ENCODE data around the gene TBCK.

TBCK gene

DNA sequence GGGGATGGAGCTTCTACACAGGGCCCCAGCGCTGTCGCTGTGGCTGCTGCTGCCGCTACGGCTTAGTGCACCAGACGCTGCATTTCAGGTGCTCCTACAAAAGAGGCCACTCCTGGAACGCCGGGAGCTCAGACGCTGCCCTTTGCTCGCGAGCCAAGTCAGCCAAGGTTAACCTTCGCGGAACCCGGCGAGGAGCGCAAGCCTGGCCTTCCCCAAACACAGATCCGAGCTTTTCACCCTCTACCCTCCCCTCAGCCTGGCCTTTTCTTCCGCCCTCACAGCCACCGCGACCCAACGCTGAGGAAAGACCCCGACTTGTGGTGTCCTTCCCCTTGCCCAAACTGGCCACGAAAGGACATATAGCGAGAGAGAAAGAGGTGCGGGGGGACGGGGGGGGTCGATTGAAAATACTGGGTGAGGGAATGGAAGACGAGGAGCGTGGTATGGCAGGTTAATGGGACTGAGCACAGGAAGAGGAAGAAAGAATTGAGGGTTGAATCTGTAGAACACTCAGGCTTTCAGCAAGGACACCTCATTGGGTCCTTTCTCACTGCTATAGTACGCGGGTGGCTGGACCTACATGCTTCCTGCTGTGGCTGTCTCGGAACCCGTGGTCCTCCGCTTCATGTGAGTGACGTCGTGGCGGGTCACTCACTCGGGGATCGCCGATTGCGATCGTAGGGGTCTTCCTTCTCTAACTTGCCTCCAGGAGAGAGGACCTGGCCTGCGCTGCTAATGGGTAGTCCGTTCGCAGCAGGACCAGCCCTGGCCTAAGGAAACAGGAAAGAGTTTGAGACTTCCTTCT lies at the start of gene TBCK, which contains the start of gene AIMP1:
TBCK (minus strand) TSS at position 242 of the 805 bp plus-strand sequence. CDS start 7,249 bp downstream, outside the sequence.
AIMP1 (plus strand) TSS at position 583 of the 805 bp plus-strand sequence. CDS start 8,460 bp downstream, outside the sequence.
- TF ChIP-seq CTCF (conservative IDR thresholded peaks at IDR 0.05) = no peak
- H3K27ac ChIP-seq = peak within 1 kb of the TSS; percentile 97

DNA sequence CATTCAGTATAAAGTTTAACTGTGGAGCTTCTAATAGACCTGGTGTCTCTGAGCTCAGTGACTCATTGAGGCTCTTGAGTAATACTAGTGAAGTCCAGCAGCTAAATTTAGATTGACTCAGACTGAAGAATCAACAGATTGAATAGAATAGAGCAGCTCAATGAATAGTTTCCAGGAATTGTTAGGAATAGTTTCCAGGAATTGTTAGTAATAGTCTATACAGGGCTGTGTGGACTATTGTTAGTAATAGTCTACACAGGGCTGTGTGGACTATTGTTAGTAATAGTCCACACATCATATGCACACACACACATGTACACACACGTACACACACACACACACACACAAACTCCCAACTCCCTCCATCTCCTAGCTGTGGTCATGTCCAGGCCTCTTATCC lies 49.6 kb upstream of the TBCK start:
- H3K27ac ChIP-seq = no peak overlapping the region
- TF ChIP-seq CTCF (conservative IDR thresholded peaks at IDR 0.05) = no peak

GRCh38 chr4:106364282-106364681 lies 48.3 kb upstream of the TBCK start:
- no peak for TF ChIP-seq CTCF (conservative IDR thresholded peaks at IDR 0.05)
- no peak overlapping the region for H3K27ac ChIP-seq

- H3K27ac ChIP-seq = no peak overlapping the region
- TF ChIP-seq CTCF (conservative IDR thresholded peaks at IDR 0.05) = no peak
These were observed 46.2 kb upstream of the TBCK start for GRCh38 chr4:106362086-106362825.

- TF ChIP-seq CTCF (conservative IDR thresholded peaks at IDR 0.05) = no peak
- H3K27ac ChIP-seq = no peak overlapping the region
These were observed 42.9 kb upstream of the TBCK start for GRCh38 chr4:106358899-106359298.

- no peak for TF ChIP-seq CTCF (conservative IDR thresholded peaks at IDR 0.05)
- H3K27ac ChIP-seq = no peak overlapping the region
These were observed 39.2 kb upstream of the TBCK start for GRCh38 chr4:106355193-106355592.

DNA sequence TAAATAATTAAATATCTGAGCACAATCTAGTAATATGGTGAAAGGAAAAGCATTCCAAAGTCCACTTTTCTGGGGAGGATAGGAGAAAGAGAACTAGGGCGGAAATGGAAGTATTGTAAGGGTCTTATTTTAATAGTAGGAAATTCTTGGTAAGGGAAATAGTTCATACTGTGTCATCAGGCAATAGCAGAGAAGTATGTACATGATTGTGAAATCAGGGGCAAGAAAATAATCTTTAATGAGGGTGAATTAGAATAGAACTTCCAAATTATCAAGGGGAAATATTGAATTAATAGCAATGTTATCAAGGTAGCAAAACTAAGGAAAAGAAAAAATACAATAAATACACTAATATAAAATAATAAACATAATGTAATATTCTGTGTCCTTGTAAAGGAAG lies 37.8 kb upstream of the TBCK start:
- no peak for TF ChIP-seq CTCF (conservative IDR thresholded peaks at IDR 0.05)
- H3K27ac ChIP-seq = no peak overlapping the region
